HepG2 (cell line): ENCODE data around the gene KRT13. TPM values are rescaled to one million over a fixed set of nuclear protein-coding genes. Genes with fewer than 3 reads are reported as not detected.

Experiments used
- ATAC-seq: fragments of 200-7000 bp; cut with Tn5 transposase; 3 replicates; pipeline ENCODE4 v1.9.1; 2020; ENCODE audit warnings: mild to moderate bottlenecking, moderate library complexity
- BruUV-seq: library from RNA; stranded (reverse); fragments of 400-500 nt; replicated peaks from 2 replicates; lab custom pipeline; 2021; lab: Mats Ljungman, UMichigan
- CTCF ChIA-PET: fragments of 300-600 bp; formaldehyde crosslinking; extraction: SDS; loops from one replicate; lab custom pipeline; 2021; ENCODE audit warnings: low total read pairs, inconsistent platforms, low intra/inter-chr PET ratio; lab: Yijun Ruan, JAX
- POLR2A ChIA-PET: fragments of 350-600 bp; sonication (Branson Sonifier 250); formaldehyde crosslinking; loops from one replicate; lab custom pipeline; 2020; ENCODE audit warnings: antibody characterized with exemption, inconsistent platforms; lab: Yijun Ruan, JAX
- DNase-seq: peaks from one replicate; pipeline ENCODE4 v3.0.0-alpha.2; 2015; ENCODE audit warnings: low spot score
- FAIRE-seq: peaks from 3 replicates; lab custom pipeline; 2011; peaks lifted over from hg19 to GRCh38; lab: Jason Lieb, UNC
- H2AFZ ChIP-seq: one replicate; pipeline ENCODE4 v1.6.1; 2011; ENCODE audit warnings: low read length, inconsistent platforms
- H3K27ac ChIP-seq: fragments of 300-600 bp; 3 replicates; pipeline ENCODE4 v1.8.0; 2011; ENCODE audit warnings: mixed run types, mild to moderate bottlenecking, mixed read lengths, low read length, inconsistent platforms; ENCODE audit not compliant: insufficient read depth; ENCODE audit errors: extremely low read length
- H3K27me3 ChIP-seq, 2 experiments: fragments of 200-600 bp in 1 of 2; 2 replicates in 1 of 2; 3 replicates in 1 of 2; pipeline versions ENCODE4 v1.6.0 to v1.8.0; 2011; ENCODE audit warnings: low read length in 2 of 2, mild to moderate bottlenecking in 2 of 2, moderate library complexity in 2 of 2, inconsistent platforms in 1 of 2; ENCODE audit not compliant: insufficient read depth in 2 of 2, control insufficient read depth in 1 of 2
- H3K36me3 ChIP-seq, 2 experiments: fragments of 200-600 bp in 1 of 2; replicated peaks in 1 of 2; 2 replicates in 1 of 2; 3 replicates in 1 of 2; pipeline versions ENCODE4 v1.5.1 to v1.8.0; 2011; ENCODE audit warnings: low read length in 2 of 2, inconsistent platforms in 1 of 2; ENCODE audit not compliant: insufficient read depth in 2 of 2, control insufficient read depth in 1 of 2
- H3K4me1 ChIP-seq: 2 replicates; pipeline ENCODE4 v1.5.1; 2012; ENCODE audit warnings: low read length, inconsistent platforms; ENCODE audit not compliant: insufficient read depth
- H3K4me2 ChIP-seq: 2 replicates; pipeline ENCODE4 v1.6.0; 2011; ENCODE audit warnings: low read depth, low read length, inconsistent platforms
- H3K4me3 ChIP-seq, 3 experiments: fragments of 200-600 bp in 1 of 3; sonication (generic), shearing (Covaris generic) in 1 of 3; replicated peaks in 1 of 3; 2 replicates each; pipeline ENCODE4 v1.5.1; 2011 to 2016; ENCODE audit warnings: low read length in 3 of 3, inconsistent platforms in 2 of 3, low read depth in 2 of 3, mild to moderate bottlenecking in 2 of 3, control low read depth in 1 of 3, mixed read lengths in 1 of 3; ENCODE audit not compliant: insufficient read depth in 1 of 3
- H3K79me2 ChIP-seq: one replicate; pipeline ENCODE4 v1.6.1; 2011; ENCODE audit warnings: low read length, inconsistent platforms; ENCODE audit not compliant: insufficient read depth
- H3K9ac ChIP-seq: 2 replicates; pipeline ENCODE4 v1.6.0; 2011; ENCODE audit warnings: mild to moderate bottlenecking, low read depth, low read length, inconsistent platforms; ENCODE audit not compliant: insufficient read depth
- H3K9me3 ChIP-seq: 2 replicates; pipeline ENCODE4 v1.5.1; 2012; ENCODE audit warnings: mild to moderate bottlenecking, low read length
- H4K20me1 ChIP-seq: 2 replicates; pipeline ENCODE4 v1.6.0; 2011; ENCODE audit warnings: inconsistent platforms, mild to moderate bottlenecking, low read length, moderate library complexity; ENCODE audit not compliant: insufficient read depth
- AKNA ChIP-seq: sonication (generic); formaldehyde crosslinking; IDR thresholded peaks from 2 replicates; pipeline ENCODE4 v1.4.0; 2020; ENCODE audit warnings: missing genetic modification reagents, borderline replicate concordance
- DR1 ChIP-seq: sonication (generic); formaldehyde crosslinking; IDR thresholded peaks from 2 replicates; pipeline ENCODE4 v1.8.0; 2021; ENCODE audit warnings: mild to moderate bottlenecking, missing genetic modification reagents, inconsistent platforms
- LCORL ChIP-seq, 2 experiments: fragments of 450-650 bp in 1 of 2; sonication (generic) in 1 of 2; formaldehyde crosslinking in 1 of 2; IDR thresholded peaks; 2 replicates each; pipeline versions ENCODE4 v1.5.0 to v1.6.1; 2017 to 2020; ENCODE audit warnings: antibody characterized with exemption in 1 of 2, missing genetic modification reagents in 1 of 2
- NPAS2 ChIP-seq: sonication (generic); formaldehyde crosslinking; IDR thresholded peaks from 2 replicates; pipeline ENCODE4 v1.8.0; 2022; ENCODE audit warnings: mild to moderate bottlenecking, missing genetic modification reagents, borderline replicate concordance
- PHF8 ChIP-seq: sonication (generic); formaldehyde crosslinking; IDR thresholded peaks from 2 replicates; pipeline ENCODE4 v1.5.0; 2020; ENCODE audit warnings: missing genetic modification reagents
- RFX5 ChIP-seq: IDR thresholded peaks from 2 replicates; pipeline ENCODE4 v1.6.1; 2011; ENCODE audit warnings: low read depth, low read length, improper control_type of control experiment
- ZNF354B ChIP-seq: sonication (generic); formaldehyde crosslinking; IDR thresholded peaks from 2 replicates; pipeline ENCODE4 v1.8.0; 2022; ENCODE audit warnings: mild to moderate bottlenecking, missing genetic modification reagents
- ZNF530 ChIP-seq: sonication (generic); formaldehyde crosslinking; IDR thresholded peaks from 2 replicates; pipeline ENCODE4 v1.5.0; 2020; ENCODE audit warnings: low read depth, mild to moderate bottlenecking, missing genetic modification reagents
- ZNF562 ChIP-seq: sonication (generic); formaldehyde crosslinking; IDR thresholded peaks from 2 replicates; pipeline ENCODE4 v1.8.0; 2022; ENCODE audit warnings: missing genetic modification reagents, borderline replicate concordance
- ZNF570 ChIP-seq: sonication (generic); formaldehyde crosslinking; IDR thresholded peaks from 2 replicates; pipeline ENCODE4 v1.4.0; 2020; ENCODE audit warnings: mild to moderate bottlenecking, missing genetic modification reagents, borderline replicate concordance
- ZNF670 ChIP-seq: sonication (generic); formaldehyde crosslinking; IDR thresholded peaks from 2 replicates; pipeline ENCODE4 v1.8.0; 2022; ENCODE audit warnings: mild to moderate bottlenecking, missing genetic modification reagents, borderline replicate concordance
- WGBS: methylation state at CpG from one replicate; pipeline ENCODE4 v1.1.6; 2017; ENCODE audit warnings: low lambda C conversion rate; 5-methylcytosine and 5-hydroxymethylcytosine counted together
- in situ Hi-C: cut with HindIII; loops from 2 replicates; pipeline ENCODE4 v1.10.0; 2017; ENCODE audit warnings: low pct_unique_long_range_greater_than_20kb; ENCODE audit not compliant: extremely low pct_ligation_motif_present
- intact Hi-C: fragments of 100-400 bp; cut with micrococcal nuclease; formaldehyde crosslinking; loops from one replicate; pipeline ENCODE4 v1.10.0; 2022; ENCODE audit not compliant: unreplicated experiment
- polyA plus RNA-seq, 8 experiments: library from polyadenylated mRNA; depleted of rRNA in 3 of 8; stranded (reverse) in 7 of 8; unstranded in 1 of 8; fragments of >200 nt; fragmentation: Illumina TruSeq in 4 of 8; extraction: Trizol in 4 of 8; gene quantifications; 2 replicates each; pipeline versions ENCODE4 v1.2.1 to v1.2.3, GENCODE V29; 2011 to 2016; ENCODE audit warnings: low read depth in 4 of 8, missing spikeins in 1 of 8, mixed read lengths in 1 of 8; ENCODE audit not compliant: insufficient read depth in 1 of 8
- total RNA-seq, 5 experiments: library from RNA; depleted of rRNA; stranded (reverse); fragments of >200 nt; fragmentation: Illumina TruSeq; extraction: Trizol; gene quantifications; 2 replicates each; pipeline ENCODE4 v1.2.3, GENCODE V29; 2016; ENCODE audit warnings: low read depth in 1 of 5

Gene KRT13
- total and polyA plus RNA-seq, 2 of the 13 experiments (the other 11 are each of a cell fraction or from before 2014, with no cell fraction given) = not detected

DNA sequence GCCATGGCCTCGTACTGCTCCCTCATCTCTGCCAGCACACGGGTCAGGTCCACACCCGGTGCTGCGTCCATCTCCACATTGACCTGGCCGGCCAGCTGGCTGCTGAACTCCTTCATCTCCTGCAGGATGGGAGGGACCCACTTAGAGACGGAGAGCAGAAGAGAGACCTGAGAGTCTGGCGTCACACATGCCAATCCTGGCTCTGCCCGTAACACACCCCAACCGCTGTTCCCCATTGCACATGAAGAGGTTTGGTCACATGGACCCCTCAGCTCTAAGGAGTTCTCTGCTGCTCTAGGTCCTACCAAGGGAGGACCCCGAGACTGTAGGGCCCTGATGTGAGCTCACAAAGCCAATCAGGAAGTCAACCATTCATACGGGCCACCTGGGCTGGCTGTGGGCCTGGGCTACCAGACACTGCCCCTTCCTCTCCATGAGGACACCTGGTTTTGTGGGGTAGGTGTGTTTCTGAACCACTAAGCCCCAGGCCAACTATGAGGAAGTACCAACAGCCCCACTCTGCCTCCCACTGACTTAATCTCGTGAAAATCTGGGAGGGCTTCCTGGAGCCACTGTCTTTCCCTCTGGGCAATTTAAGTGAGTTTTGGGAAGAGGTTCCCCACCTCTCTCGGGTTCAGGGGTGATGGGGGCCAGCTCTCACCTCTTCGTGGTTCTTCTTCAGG, 10.9 kb upstream of the KRT13 start (continued):
- TF ChIP-seq NPAS2 (no peak), RFX5 (no peak), ZNF562 (CRISPR knock-in tag) (no peak)
- TF ChIP-seq, all 625 proteins: peak for 0

DNA sequence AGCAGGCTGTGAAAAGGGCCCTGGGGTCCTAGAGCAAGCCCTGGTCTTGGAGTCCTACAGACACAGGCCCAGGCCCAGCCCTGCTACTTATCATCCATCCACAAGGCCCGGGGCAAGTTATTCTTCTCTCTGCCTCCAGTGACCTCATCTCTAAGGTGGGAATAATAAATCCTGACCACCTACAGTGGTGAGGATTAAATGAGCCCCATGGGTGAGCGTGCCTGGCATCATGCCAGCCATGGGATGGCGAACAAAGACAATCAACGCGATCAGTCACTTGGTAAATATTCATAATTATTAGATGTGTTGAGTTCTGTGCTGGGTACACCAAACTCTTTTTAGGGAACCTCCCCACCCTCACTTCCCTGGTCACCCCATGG, 7.7 kb upstream of the KRT13 start:
- CTCF ChIA-PET = no interaction called here
- in situ Hi-C loops = no loop called here
- Histone ChIP-seq H3K27me3 (peaks cover 5 to 37% of the 10 kb centered on the region in 2 experiments), H3K4me3 (no peak overlapping the region), H3K27ac (no peak overlapping the region), H3K9ac (no peak overlapping the region), H3K4me2 (no peak overlapping the region), H3K9me3 (no peaks in the 10 kb centered on the region), H4K20me1 (no peaks in the 10 kb centered on the region), H2AFZ (no peak overlapping the region), H3K4me1 (no peaks in the 10 kb centered on the region), H3K36me3 (no peaks in the 10 kb centered on the region), H3K79me2 (no peaks in the 10 kb centered on the region)
- POLR2A ChIA-PET = no interaction called here
- FAIRE-seq (no peak), ATAC-seq (no peak), DNase-seq (no peak)
- 67% methylated on average over 5 of the region's 5 CpGs for WGBS
- no TSS peak for BruUV-seq
- TF ChIP-seq ZNF354B (CRISPR knock-in tag) (no peak), LCORL (IDR thresholded peaks at IDR 0.05) (peak; percentile 70), LCORL (CRISPR knock-in tag; IDR thresholded peaks at IDR 0.05) (no peak)
- intact Hi-C loops = no loop called here

GRCh38 chr17:41512546-41513167, 7.2 kb upstream of the KRT13 start:
- Histone ChIP-seq H3K4me2 (no peak overlapping the region), H3K36me3 (no peaks in the 10 kb centered on the region), H3K79me2 (no peaks in the 10 kb centered on the region), H3K27ac (no peak overlapping the region), H3K4me1 (no peaks in the 10 kb centered on the region), H3K27me3 (peaks cover 6 to 42% of the 10 kb centered on the region in 2 experiments), H3K9me3 (no peaks in the 10 kb centered on the region), H4K20me1 (no peaks in the 10 kb centered on the region), H3K9ac (no peak overlapping the region), H2AFZ (no peak overlapping the region), H3K4me3 (no peak overlapping the region)
- CTCF ChIA-PET = no interaction called here
- WGBS = 8% methylated on average over 7 of the region's 7 CpGs
- POLR2A ChIA-PET = no interaction called here
- in situ Hi-C loops = no loop called here
- FAIRE-seq = no peak
- DNase-seq = no peak
- no peak for ATAC-seq
- intact Hi-C loops = no loop called here
- no TSS peak for BruUV-seq
- no peak for TF ChIP-seq PHF8 (CRISPR knock-in tag)
- TF ChIP-seq ZNF570 (CRISPR knock-in tag) = no peak
- TF ChIP-seq ZNF670 (CRISPR knock-in tag) = no peak
- no peak for TF ChIP-seq AKNA (CRISPR knock-in tag)
- TF ChIP-seq DR1 (CRISPR knock-in tag) = no peak
- TF ChIP-seq ZNF530 = no peak
